GM12878 (cell line): ENCODE data around the gene TRIM54. TPM values are rescaled to one million over a fixed set of nuclear protein-coding genes. Genes with fewer than 3 reads are reported as not detected.

Experiments used
- ATAC-seq: fragments of 200-7000 bp; cut with Tn5 transposase; 3 replicates; pipeline ENCODE4 v1.9.1; 2020; ENCODE audit warnings: mild to moderate bottlenecking, moderate library complexity
- BruUV-seq: library from RNA; stranded (reverse); fragments of 400-500 nt; replicated peaks from 2 replicates; lab custom pipeline; 2021; lab: Mats Ljungman, UMichigan
- CTCF ChIA-PET: fragments of 300-600 bp; sonication (Branson Sonifier 250); formaldehyde crosslinking; extraction: SDS; loops from one replicate; lab custom pipeline; 2021; ENCODE audit warnings: inconsistent platforms; lab: Yijun Ruan, JAX
- POLR2A ChIA-PET: fragments of 350-600 bp; formaldehyde crosslinking; extraction: SDS; loops from one replicate; lab custom pipeline; 2021; ENCODE audit warnings: inconsistent platforms; lab: Charles Lee
- RAD21 ChIA-PET: fragments of 300-600 bp; sonication (Branson Sonifier 250); formaldehyde crosslinking; loops from one replicate; lab custom pipeline; 2023; ENCODE audit warnings: antibody characterized with exemption; ENCODE audit not compliant: unreplicated experiment; lab: Charles Lee
- SMC1A ChIA-PET: fragments of 300-600 bp; sonication (Branson Sonifier 250); formaldehyde crosslinking; loops from one replicate; lab custom pipeline; 2023; ENCODE audit not compliant: unreplicated experiment, uncharacterized antibody; lab: Charles Lee
- DNase-seq: peaks from one replicate; pipeline ENCODE4 v3.0.0-alpha.2; 2011; ENCODE audit warnings: low read depth, low spot score
- FAIRE-seq: peaks from 3 replicates; lab custom pipeline; 2011; peaks lifted over from hg19 to GRCh38; lab: Jason Lieb, UNC
- H2AFZ ChIP-seq: 2 replicates; pipeline ENCODE4 v1.6.0; 2011; ENCODE audit warnings: low read depth, low read length, control low read depth; ENCODE audit not compliant: control insufficient read depth
- H3K27ac ChIP-seq: 2 replicates; pipeline ENCODE4 v1.5.1; 2011; ENCODE audit warnings: control low read depth; ENCODE audit not compliant: control insufficient read depth, insufficient read depth
- H3K27me3 ChIP-seq, 2 experiments: replicated peaks in 1 of 2; 2 replicates each; pipeline versions ENCODE4 v1.6.0 to v1.6.1; 2011; ENCODE audit warnings: low read length in 1 of 2; ENCODE audit not compliant: control insufficient read depth in 2 of 2, insufficient read depth in 2 of 2
- H3K36me3 ChIP-seq, 2 experiments: 2 replicates each; pipeline ENCODE4 v1.5.1; 2011; ENCODE audit warnings: low read length in 1 of 2; ENCODE audit not compliant: control insufficient read depth in 2 of 2, insufficient read depth in 2 of 2
- H3K4me1 ChIP-seq: 2 replicates; pipeline ENCODE4 v1.6.1; 2011; ENCODE audit warnings: mild to moderate bottlenecking, low read length, moderate library complexity, mixed read lengths; ENCODE audit not compliant: control insufficient read depth, insufficient read depth
- H3K4me2 ChIP-seq: 2 replicates; pipeline ENCODE4 v1.6.0; 2011; ENCODE audit warnings: control low read depth; ENCODE audit not compliant: control insufficient read depth, insufficient read depth
- H3K4me3 ChIP-seq: fragments of 200-600 bp; sonication (generic); 2 replicates; pipeline ENCODE4 v1.5.1; 2016
- H3K79me2 ChIP-seq: 2 replicates; pipeline ENCODE4 v1.6.0; 2011; ENCODE audit warnings: low read length; ENCODE audit not compliant: control insufficient read depth, insufficient read depth
- H3K9ac ChIP-seq: 2 replicates; pipeline ENCODE4 v1.8.0; 2011; ENCODE audit warnings: low read length, control low read depth, mixed read lengths; ENCODE audit not compliant: control insufficient read depth, insufficient read depth
- H3K9me3 ChIP-seq: replicated peaks from 3 replicates; pipeline ENCODE4 v1.5.1; 2011; ENCODE audit warnings: mild to moderate bottlenecking, low read length; ENCODE audit not compliant: control insufficient read depth, insufficient read depth
- H4K20me1 ChIP-seq: 2 replicates; pipeline ENCODE4 v1.6.0; 2011; ENCODE audit not compliant: control insufficient read depth, insufficient read depth
- ASH2L ChIP-seq: fragments of 300-600, 200-600 bp; sonication (generic); IDR thresholded peaks from 2 replicates; pipeline ENCODE4 v1.6.1; 2017; ENCODE audit warnings: low read depth, mild to moderate bottlenecking, borderline replicate concordance
- ATF2 ChIP-seq: IDR thresholded peaks from 2 replicates; pipeline ENCODE4 v1.6.1; 2012; ENCODE audit warnings: low read length, inconsistent platforms
- BCL11A ChIP-seq: IDR thresholded peaks from 2 replicates; pipeline ENCODE4 v1.6.1; 2011; ENCODE audit warnings: low read depth, low read length
- CBX5 ChIP-seq: sonication (generic); IDR thresholded peaks from 2 replicates; pipeline ENCODE4 v1.6.1; 2016; ENCODE audit warnings: low read depth, moderate library complexity, mild to moderate bottlenecking, inconsistent platforms
- ELK1 ChIP-seq: IDR thresholded peaks from 2 replicates; pipeline ENCODE4 v1.6.1; 2012; ENCODE audit warnings: low read depth, low read length, improper control_type of control experiment
- FOXM1 ChIP-seq: IDR thresholded peaks from 2 replicates; pipeline ENCODE4 v1.6.1; 2012; ENCODE audit warnings: low read depth, mild to moderate bottlenecking, inconsistent platforms, low read length, moderate library complexity
- GATAD2B ChIP-seq: fragments of 450-650 bp; conservative IDR thresholded peaks from 2 replicates; pipeline ENCODE4 v1.6.1; 2017; ENCODE audit warnings: low read depth, mild to moderate bottlenecking, moderate library complexity
- JUNB ChIP-seq: IDR thresholded peaks from 2 replicates; pipeline ENCODE4 v1.6.1; 2016; ENCODE audit warnings: antibody characterized with exemption, mild to moderate bottlenecking
- LARP7 ChIP-seq: fragments of 450-650 bp; IDR thresholded peaks from 2 replicates; pipeline ENCODE4 v1.6.1; 2017; ENCODE audit warnings: mild to moderate bottlenecking
- PBX3 ChIP-seq: IDR thresholded peaks from 2 replicates; pipeline ENCODE4 v1.6.1; 2011; ENCODE audit warnings: mild to moderate bottlenecking, low read depth, low read length, moderate library complexity; ENCODE audit not compliant: insufficient replicate concordance
- RAD21 ChIP-seq: IDR thresholded peaks from 2 replicates; pipeline ENCODE4 v1.6.1; 2011; ENCODE audit warnings: mild to moderate bottlenecking, low read depth, low read length, moderate library complexity; ENCODE audit not compliant: insufficient read depth
- RELB ChIP-seq: fragments of 450-650 bp; IDR thresholded peaks from 2 replicates; pipeline ENCODE4 v1.6.1; 2017; ENCODE audit warnings: low read depth, mild to moderate bottlenecking, moderate library complexity
- SUZ12 ChIP-seq: fragments of 200-600 bp; sonication (generic); IDR thresholded peaks from one replicate; pipeline ENCODE4 v1.6.1; 2018; ENCODE audit warnings: antibody characterized with exemption, mild to moderate bottlenecking; ENCODE audit not compliant: unreplicated experiment
- USF2 ChIP-seq: IDR thresholded peaks from 2 replicates; pipeline ENCODE4 v1.6.1; 2011; ENCODE audit warnings: low read depth, low read length, improper control_type of control experiment, borderline replicate concordance
- WGBS: methylation state at CpG from one replicate; pipeline ENCODE4 v1.1.6; 2016; ENCODE audit warnings: low lambda C conversion rate; ENCODE audit not compliant: insufficient replicate concordance, insufficient coverage; ENCODE audit errors: missing lambda C conversion rate; 5-methylcytosine and 5-hydroxymethylcytosine counted together
- in situ Hi-C: fragments of 300-500 bp; cut with MboI; formaldehyde crosslinking; loops from 9 replicates; pipeline ENCODE4 v1.14.3; 2018; ENCODE audit warnings: mixed read lengths
- intact Hi-C: fragments of 100-400 bp; cut with micrococcal nuclease; formaldehyde crosslinking; loops from one replicate; pipeline ENCODE4 v1.14.2; 2022; ENCODE audit not compliant: unreplicated experiment
- polyA plus RNA-seq, 11 experiments: library from polyadenylated mRNA; depleted of rRNA in 4 of 11; unstranded in 6 of 11; stranded (reverse) in 5 of 11; fragments of >200 nt; fragmentation: Nextera tagmentation in 4 of 11; fragmentation: Illumina TruSeq in 1 of 11; extraction: Ambion mirVana in 4 of 11; extraction: Trizol in 1 of 11; gene quantifications; 1 replicate in 1 of 11; 2 replicates in 10 of 11; pipeline versions ENCODE4 v1.2.1 to v1.2.3, GENCODE V29; 2011 to 2016; ENCODE audit warnings: inconsistent platforms in 2 of 11, missing spikeins in 2 of 11, low read depth in 1 of 11
- total RNA-seq, 4 experiments: library from RNA; depleted of rRNA in 3 of 4; stranded (reverse); fragments of >200 nt in 3 of 4; fragmentation: Illumina TruSeq in 1 of 4; extraction: Trizol in 1 of 4; gene quantifications; 2 replicates each; pipeline versions ENCODE4 v1.2.1 to v1.2.3, GENCODE V29; 2013 to 2021

Gene TRIM54
- total and polyA plus RNA-seq, 10 of the 15 experiments (the other 5 are each of a cell fraction or from before 2014, with no cell fraction given) = 0.03 to 0.08 TPM; not detected in 8

GRCh38 chr2:27297195-27297594 is 15.0 kb downstream of the TRIM54 start (continued):
- TF ChIP-seq SUZ12 = no peak
- TF ChIP-seq, all 136 proteins: peak for 0

- no peak overlapping the region for H3K27ac ChIP-seq
- H3K9ac ChIP-seq = no peak overlapping the region
- H2AFZ ChIP-seq = no peak overlapping the region
- WGBS = 39% methylated on average over 16 of the region's 18 CpGs
- ChIA-PET RAD21 (no interaction called here), CTCF (interaction anchor here (1.4 kb wide), 1 partner anchor 19 kb away, joined by 4 read pairs; no protein-coding TSS in a partner anchor), SMC1A (interaction anchor here (1.6 kb wide), 1 partner anchor 199 kb away, joined by 4 read pairs; no protein-coding TSS in a partner anchor), POLR2A (no interaction called here)
- H4K20me1 ChIP-seq = no peaks in the 10 kb centered on the region
- H3K4me1 ChIP-seq = no peaks in the 10 kb centered on the region
- BruUV-seq = no TSS peak
- no peak overlapping the region for H3K4me2 ChIP-seq
- in situ Hi-C loops = no loop called here
- no peaks in the 10 kb centered on the region; a peak in 2 of 4 replicates for H3K27me3 ChIP-seq
- intact Hi-C loops = no loop called here
- no peaks in the 10 kb centered on the region for H3K36me3 ChIP-seq
- H3K9me3 ChIP-seq = no peaks in the 10 kb centered on the region
- ATAC-seq (no peak), DNase-seq (no peak), FAIRE-seq (no peak)
- no peak overlapping the region for H3K4me3 ChIP-seq
- no peaks in the 10 kb centered on the region for H3K79me2 ChIP-seq
- no peak for TF ChIP-seq FOXM1
- no peak for TF ChIP-seq JUNB
- no peak for TF ChIP-seq CBX5
- no peak for TF ChIP-seq USF2
- TF ChIP-seq ATF2 = no peak
- TF ChIP-seq RELB = no peak
- no peak for TF ChIP-seq PBX3
- no peak for TF ChIP-seq ELK1
- TF ChIP-seq GATAD2B = no peak
- no peak for TF ChIP-seq SUZ12
- TF ChIP-seq ASH2L = no peak
- no peak for TF ChIP-seq BCL11A
- TF ChIP-seq RAD21 = no peak
- no peak for TF ChIP-seq LARP7
Measured at GRCh38 chr2:27298391-27299080, 16.3 kb downstream of the TRIM54 start.
